Colonic mucosa (tissue), 4 donors: ENCODE measurements around the gene ZW10. TPM values are rescaled to one million over a fixed set of nuclear protein-coding genes. Genes with fewer than 3 reads are reported as not detected.
"Not testable (repeated sequence)": the region's sequence is repeated elsewhere in the genome, so short reads cannot be mapped to it uniquely, and the experiment has no call there.

Experiments
- DNase-seq: peaks from one replicate; pipeline ENCODE4 v3.0.0-alpha.2; 2020
- H3K27ac ChIP-seq: fragments of 200-600 bp; one replicate; pipeline ENCODE4 v1.8.0; 2021
- H3K27me3 ChIP-seq: fragments of 200-600 bp; one replicate; pipeline ENCODE4 v1.8.0; 2021
- H3K36me3 ChIP-seq: fragments of 200-600 bp; one replicate; pipeline ENCODE4 v1.8.0; 2021
- H3K4me1 ChIP-seq: fragments of 200-600 bp; one replicate; pipeline ENCODE4 v1.8.0; 2021; ENCODE audit warnings: mild to moderate bottlenecking
- H3K4me3 ChIP-seq: fragments of 200-600 bp; one replicate; pipeline ENCODE4 v1.8.0; 2021
- H3K9ac ChIP-seq, 2 donors: one replicate each; pipeline ENCODE4 v1.7.0; 2013; ENCODE audit warnings: control low read depth in 2 of 2, low read depth in 2 of 2, low read length in 2 of 2
- H3K9me3 ChIP-seq: fragments of 200-600 bp; one replicate; pipeline ENCODE4 v1.8.0; 2021
- intact Hi-C: fragments of 100-400 bp; cut with DNase I; formaldehyde crosslinking; loops from one replicate; pipeline ENCODE4 v1.14.1; 2022
- total RNA-seq, 2 donors: library from RNA; stranded (reverse); fragmentation: NEBNext Ultra II Directional in 1 of 2; extraction: Animal tissue kit (Norgen Biotek cat#: 25700) in 1 of 2; gene quantifications; one replicate each; pipeline ENCODE4 v1.2.1, GENCODE V29; 2021
- TF ChIP-seq, protein P1 (sequence below): fragments of 200-600 bp; IDR thresholded peaks from one replicate; pipeline ENCODE4 v1.8.0; 2022; ENCODE audit warnings: antibody characterized with exemption, mild to moderate bottlenecking
- donor health status: healthy.
- donor health status: DM: no; HTN: no; CAD: no.
- donor health status: DM: no; HTN: no; CAD: no.

Gene ZW10
- total RNA-seq, 2 donors from 2014 or later = 12.3 to 17.8 TPM

DNA sequence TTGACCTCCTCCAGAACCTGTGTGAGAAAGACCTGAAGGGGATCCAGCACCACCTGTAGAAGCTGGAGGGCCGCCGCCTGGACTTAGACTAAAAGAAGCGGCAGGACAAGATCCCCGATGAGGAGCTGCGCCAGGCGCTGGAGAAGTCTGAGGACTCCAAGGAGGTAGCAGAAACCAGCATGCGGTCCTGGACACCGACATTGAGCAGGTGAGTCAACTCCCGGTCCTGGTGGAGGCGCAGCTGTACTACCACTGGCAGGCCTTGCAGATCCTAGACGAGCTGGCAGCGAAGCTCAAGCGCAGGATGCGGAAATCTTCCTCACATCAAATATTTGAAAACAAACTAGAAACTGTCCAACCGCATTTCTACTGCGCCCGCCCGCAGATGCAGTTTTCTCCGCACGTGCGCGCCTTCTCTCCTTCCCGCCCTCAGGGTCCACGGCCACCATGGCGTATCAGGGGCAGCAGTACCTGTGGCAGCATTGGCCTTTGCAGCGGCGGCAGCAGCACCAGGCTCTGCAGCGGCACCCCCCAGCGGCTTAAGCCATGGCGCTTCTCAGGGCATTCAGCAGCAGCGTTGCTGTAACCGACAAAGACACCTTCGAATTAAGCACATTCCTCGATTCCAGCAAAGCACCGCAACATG, 16.3 kb upstream of the ZW10 start:
- H3K4me1 ChIP-seq = no peaks in the 10 kb centered on the region
- TF ChIP-seq, protein P1, sequence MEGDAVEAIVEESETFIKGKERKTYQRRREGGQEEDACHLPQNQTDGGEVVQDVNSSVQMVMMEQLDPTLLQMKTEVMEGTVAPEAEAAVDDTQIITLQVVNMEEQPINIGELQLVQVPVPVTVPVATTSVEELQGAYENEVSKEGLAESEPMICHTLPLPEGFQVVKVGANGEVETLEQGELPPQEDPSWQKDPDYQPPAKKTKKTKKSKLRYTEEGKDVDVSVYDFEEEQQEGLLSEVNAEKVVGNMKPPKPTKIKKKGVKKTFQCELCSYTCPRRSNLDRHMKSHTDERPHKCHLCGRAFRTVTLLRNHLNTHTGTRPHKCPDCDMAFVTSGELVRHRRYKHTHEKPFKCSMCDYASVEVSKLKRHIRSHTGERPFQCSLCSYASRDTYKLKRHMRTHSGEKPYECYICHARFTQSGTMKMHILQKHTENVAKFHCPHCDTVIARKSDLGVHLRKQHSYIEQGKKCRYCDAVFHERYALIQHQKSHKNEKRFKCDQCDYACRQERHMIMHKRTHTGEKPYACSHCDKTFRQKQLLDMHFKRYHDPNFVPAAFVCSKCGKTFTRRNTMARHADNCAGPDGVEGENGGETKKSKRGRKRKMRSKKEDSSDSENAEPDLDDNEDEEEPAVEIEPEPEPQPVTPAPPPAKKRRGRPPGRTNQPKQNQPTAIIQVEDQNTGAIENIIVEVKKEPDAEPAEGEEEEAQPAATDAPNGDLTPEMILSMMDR = no peak
- no peak overlapping the region for H3K27ac ChIP-seq
- DNase-seq = no peak
- H3K36me3 ChIP-seq = no peaks in the 10 kb centered on the region
- H3K9ac ChIP-seq = no peak overlapping the region
- H3K4me3 ChIP-seq = no peak overlapping the region
- intact Hi-C loops = no loop called here
- no peaks in the 10 kb centered on the region for H3K27me3 ChIP-seq
- H3K9me3 ChIP-seq = no peaks in the 10 kb centered on the region

DNA sequence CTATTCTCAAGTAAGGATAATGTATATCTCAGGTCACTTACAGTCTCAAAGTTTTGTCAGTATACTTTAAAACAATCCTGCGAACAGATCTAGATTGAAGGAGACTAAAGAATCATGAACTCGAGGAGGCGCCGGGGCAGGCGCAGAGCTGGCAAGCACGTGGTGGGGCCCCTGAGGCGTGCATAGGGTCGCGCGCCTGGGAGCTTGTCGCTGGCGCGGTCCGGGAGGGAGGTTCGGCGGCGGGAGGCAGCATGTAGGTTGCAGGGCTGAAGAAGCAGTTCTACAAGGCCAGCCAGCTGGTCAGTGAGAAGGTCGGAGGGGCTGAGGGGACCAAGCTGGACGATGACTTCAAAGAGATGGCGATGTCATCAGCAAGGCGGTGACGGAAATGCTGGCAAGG, 15.5 kb upstream of the ZW10 start:
- intact Hi-C loops = not testable (repeated sequence)

DNA sequence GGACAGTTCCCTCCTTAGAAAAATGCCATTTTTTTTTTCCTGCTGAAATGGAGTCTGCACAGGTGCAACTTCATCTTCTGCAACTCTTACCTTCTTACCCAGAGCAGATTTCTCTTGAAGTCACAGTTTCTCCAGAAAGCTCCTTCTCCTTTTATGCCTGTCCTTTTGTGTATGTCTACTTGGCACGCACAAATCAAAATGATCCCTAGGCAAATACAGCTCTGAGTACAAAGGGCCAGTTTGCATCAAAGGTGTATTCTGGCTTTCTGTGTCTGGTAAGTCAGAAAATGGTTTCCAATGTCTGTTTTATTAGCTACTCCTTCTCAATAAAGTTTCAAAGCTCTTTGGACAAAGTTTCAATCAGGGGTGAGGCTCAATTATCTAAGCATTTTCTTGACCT, 8.6 kb upstream of the ZW10 start:
- Histone ChIP-seq H3K9me3 (no peaks in the 10 kb centered on the region), H3K27me3 (no peaks in the 10 kb centered on the region), H3K4me3 (no peak overlapping the region), H3K9ac (no peak overlapping the region), H3K36me3 (no peaks in the 10 kb centered on the region), H3K4me1 (no peaks in the 10 kb centered on the region), H3K27ac (no peak overlapping the region)
- TF ChIP-seq, protein P1 = no peak
- intact Hi-C loops = no loop called here
- no peak for DNase-seq

More for the DNA sequence above, 15.5 kb upstream of the ZW10 start:
- not testable (repeated sequence) for H3K4me3 ChIP-seq, H3K36me3 ChIP-seq, H3K9ac ChIP-seq, H3K9me3 ChIP-seq, DNase-seq, H3K27ac ChIP-seq, H3K27me3 ChIP-seq, H3K4me1 ChIP-seq

DNA sequence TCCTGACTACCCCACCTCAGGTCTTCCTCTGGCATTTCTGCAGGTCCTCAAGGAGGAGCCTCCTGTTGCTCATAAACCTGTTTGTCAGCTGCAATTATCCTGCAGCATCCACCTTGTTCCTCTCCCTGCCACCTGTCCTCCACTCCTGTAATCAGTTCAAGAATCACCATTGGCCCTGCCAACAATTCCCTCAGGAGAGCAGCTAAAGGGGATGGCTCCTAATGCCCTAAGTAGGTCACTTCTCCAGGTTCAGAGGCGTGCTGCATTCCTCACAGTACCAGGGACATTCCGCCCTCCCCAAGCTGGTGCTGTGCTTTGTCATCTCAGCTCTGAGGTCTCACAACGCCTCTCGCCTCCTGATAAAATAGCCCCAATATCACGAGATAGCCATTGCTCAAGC, 8.2 kb upstream of the ZW10 start:
- intact Hi-C loops = no loop called here
- DNase-seq = no peak
- no peak overlapping the region for H3K27ac ChIP-seq

DNA sequence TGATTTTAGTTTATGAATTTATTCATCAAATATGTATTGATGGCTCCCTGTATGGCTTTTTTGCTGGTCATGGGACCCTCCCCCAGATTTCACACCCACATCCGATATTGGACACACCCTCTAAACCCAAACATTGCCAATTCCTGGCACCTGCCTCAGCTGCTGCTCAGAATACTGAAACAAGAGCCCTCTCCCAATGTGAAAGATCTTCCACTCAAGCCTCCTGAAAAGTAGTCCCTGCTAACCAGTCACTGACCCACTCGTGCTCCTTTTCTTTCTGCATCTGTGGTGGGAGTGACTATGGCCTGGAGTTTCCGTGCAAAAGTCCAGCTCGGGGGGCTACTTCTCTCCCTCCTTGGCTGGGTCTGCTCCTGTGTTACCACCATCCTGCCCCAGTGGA, 6.0 kb upstream of the ZW10 start, which contains the start of gene CLDN25:
CLDN25 (plus strand) TSS at position 301 of the 400 bp plus-strand sequence; CDS start at position 301, 0 bp downstream.
- Histone ChIP-seq H3K4me3 (no peak within 1 kb of the TSS), H3K27me3 (no peaks in the 10 kb centered on the region), H3K9ac (no peak within 1 kb of the TSS), H3K4me1 (no peaks in the 10 kb centered on the region), H3K9me3 (no peaks in the 10 kb centered on the region), H3K36me3 (no peaks in the 10 kb centered on the region), H3K27ac (no peak within 1 kb of the TSS)
- DNase-seq = no peak
- intact Hi-C loops = no loop called here
- TF ChIP-seq, protein P1 = no peak

More for the DNA sequence above, 8.2 kb upstream of the ZW10 start:
- H3K27me3 ChIP-seq = no peaks in the 10 kb centered on the region
- no peak overlapping the region for H3K9ac ChIP-seq
- no peak overlapping the region for H3K4me3 ChIP-seq
- TF ChIP-seq, protein P1 = no peak
- H3K9me3 ChIP-seq = no peaks in the 10 kb centered on the region
- H3K4me1 ChIP-seq = no peaks in the 10 kb centered on the region
- no peaks in the 10 kb centered on the region for H3K36me3 ChIP-seq

DNA sequence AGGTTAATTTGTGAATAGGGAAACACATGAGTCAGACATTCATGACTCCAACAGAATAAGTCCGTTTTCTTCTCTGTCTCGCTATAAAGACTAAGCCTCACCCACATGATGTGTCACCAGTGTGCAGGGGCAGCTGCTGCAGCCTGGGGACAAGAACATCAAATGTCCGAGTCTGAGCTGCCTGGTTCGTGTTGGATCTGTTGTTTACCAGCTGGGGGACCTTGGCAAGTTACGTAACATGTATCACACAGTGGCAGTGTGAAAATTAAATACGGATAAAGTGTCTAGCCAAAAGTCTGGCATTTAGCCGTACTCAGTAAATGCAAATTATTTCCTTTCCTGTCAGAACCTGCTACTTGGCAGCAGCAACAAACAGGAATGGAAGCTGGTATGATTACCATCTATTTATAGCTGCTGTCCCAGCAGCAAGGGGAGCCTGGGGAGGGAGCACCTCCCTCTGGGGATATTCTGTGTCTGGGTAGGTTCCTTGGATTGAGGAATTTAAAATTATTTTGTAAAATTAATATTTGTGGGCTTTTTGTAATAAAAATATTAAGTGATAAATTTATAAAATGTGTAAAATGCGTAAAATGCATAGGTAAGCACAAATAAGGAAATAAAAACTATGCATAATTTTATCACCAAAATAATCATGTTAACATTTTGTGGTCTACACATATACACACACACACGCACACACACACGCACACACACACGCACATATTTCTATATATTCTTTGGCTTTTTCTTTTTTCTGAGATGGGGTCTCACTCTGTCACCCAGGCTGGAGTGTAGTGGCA, 4.8 kb upstream of the ZW10 start:
- DNase-seq = no peak
- Histone ChIP-seq H3K36me3 (no peaks in the 10 kb centered on the region), H3K27ac (no peak overlapping the region), H3K27me3 (no peaks in the 10 kb centered on the region), H3K9ac (no peak overlapping the region), H3K4me1 (no peaks in the 10 kb centered on the region), H3K9me3 (no peaks in the 10 kb centered on the region), H3K4me3 (no peak overlapping the region)
- intact Hi-C loops = no loop called here
- TF ChIP-seq, protein P1 = no peak
